Esophagus squamous epithelium (tissue), 5 donors: ENCODE measurements around the gene NLK. TPM values are rescaled to one million over a fixed set of nuclear protein-coding genes. Genes with fewer than 3 reads are reported as not detected.
"Not testable (repeated sequence)": the region's sequence is repeated elsewhere in the genome, so short reads cannot be mapped to it uniquely, and the experiment has no call there.

Experiments used
- DNase-seq: peaks from one replicate; lab custom pipeline; 2025; lab: John Stamatoyannopoulos, UW
- H3K27ac ChIP-seq, 4 donors: fragments of 200-600 bp; sonication (generic); one replicate each; pipeline ENCODE4 v1.5.1; 2016 to 2019; ENCODE audit warnings: mild to moderate bottlenecking in 1 of 4
- H3K27me3 ChIP-seq, 4 donors: fragments of 200-600 bp; sonication (generic); 1 replicate in 3 of 4; 2 replicates in 1 of 4; pipeline versions ENCODE4 v1.5.1 to v1.6.0; 2017 to 2021; ENCODE audit warnings: antibody characterized with exemption in 1 of 4
- H3K36me3 ChIP-seq, 3 donors: fragments of 200-600 bp; sonication (generic); one replicate each; pipeline ENCODE4 v1.5.1; 2016 to 2019
- H3K4me1 ChIP-seq, 3 donors: fragments of 200-600 bp; sonication (generic); one replicate each; pipeline ENCODE4 v1.5.1; 2017 to 2019
- H3K4me3 ChIP-seq, 4 donors: fragments of 200-600 bp; sonication (generic); 1 replicate in 3 of 4; 2 replicates in 1 of 4; pipeline ENCODE4 v1.5.1; 2016 to 2019; ENCODE audit warnings: mild to moderate bottlenecking in 2 of 4, moderate library complexity in 1 of 4
- H3K9me3 ChIP-seq, 3 donors: fragments of 200-600 bp; sonication (generic); one replicate each; pipeline ENCODE4 v1.5.1; 2016 to 2019
- CTCF ChIP-seq, 6 experiments: fragments of 450-650 bp in 4 of 6; fragments of 200-600 bp in 2 of 6; sonication (generic) in 2 of 6; IDR thresholded peaks; one replicate each; pipeline ENCODE4 v1.5.1; 2016 to 2019; ENCODE audit warnings: antibody characterized with exemption in 6 of 6, mild to moderate bottlenecking in 4 of 6, moderate library complexity in 4 of 6
- POLR2A ChIP-seq, 4 donors: fragments of 450-650 bp; IDR thresholded peaks; one replicate each; pipeline ENCODE4 v1.6.1; 2017; ENCODE audit warnings: antibody characterized with exemption in 4 of 4, mild to moderate bottlenecking in 4 of 4, moderate library complexity in 3 of 4
- WGBS, 2 donors: methylation state at CpG; one replicate each; pipeline ENCODE4 v1.1.5; 2018; 5-methylcytosine and 5-hydroxymethylcytosine counted together
- intact Hi-C: fragments of 100-400 bp; cut with DNase I; formaldehyde crosslinking; loops from one replicate; pipeline ENCODE4 v1.15.0; 2022
- total RNA-seq, 4 donors: library from RNA; depleted of rRNA; stranded (reverse); fragments of >200 nt; gene quantifications; one replicate each; pipeline ENCODE4 v1.1.0, GENCODE V29; 2016
- donor health status: DM: yes; HTN: yes; CAD: no.

The NLK gene
- total RNA-seq, 4 donors from 2014 or later = 7.5 to 14.0 (median 11.4) TPM

- no peak for TF ChIP-seq CTCF (IDR thresholded peaks at IDR 0.05)
- no peak for TF ChIP-seq POLR2A (IDR thresholded peaks at IDR 0.05)
- H3K4me3 ChIP-seq = no peak overlapping the region
- WGBS, 2 donors = 94 to 96% methylated on average over 1 of the region's 1 CpG
These were observed 108.5 kb downstream of the NLK start for GRCh38 chr17:28151001-28151400.

GRCh38 chr17:28154214-28154613 lies 111.7 kb downstream of the NLK start:
- Histone ChIP-seq H3K36me3 (no peaks in the 10 kb centered on the region), H3K4me1 (no peaks in the 10 kb centered on the region), H3K9me3 (no peaks in the 10 kb centered on the region), H3K27me3 (no peaks in the 10 kb centered on the region), H3K4me3 (no peak overlapping the region), H3K27ac (no peak overlapping the region)
- intact Hi-C loops = no loop called here
- TF ChIP-seq POLR2A (IDR thresholded peaks at IDR 0.05) (no peak), CTCF (IDR thresholded peaks at IDR 0.05) (no peak)
- no peak for DNase-seq
- WGBS, 2 donors = 80 to 94% methylated on average over 2 of the region's 2 CpGs

More at GRCh38 chr17:28151001-28151400, 108.5 kb downstream of the NLK start:
- no peak for DNase-seq
- Histone ChIP-seq H3K27ac (no peak overlapping the region), H3K9me3 (no peaks in the 10 kb centered on the region), H3K36me3 (no peaks in the 10 kb centered on the region), H3K27me3 (no peaks in the 10 kb centered on the region), H3K4me1 (no peaks in the 10 kb centered on the region)
- intact Hi-C loops = no loop called here

GRCh38 chr17:28155405-28155804 lies 112.9 kb downstream of the NLK start:
- H3K4me3 ChIP-seq, H3K36me3 ChIP-seq, DNase-seq, H3K9me3 ChIP-seq, intact Hi-C loops, H3K27ac ChIP-seq, H3K27me3 ChIP-seq, H3K4me1 ChIP-seq: not testable (repeated sequence)
- 92 to 95% methylated on average over 4 of the region's 4 CpGs for WGBS, 2 donors

GRCh38 chr17:28159004-28159403 lies 116.5 kb downstream of the NLK start:
- Histone ChIP-seq H3K4me3 (no peak overlapping the region), H3K36me3 (peaks cover 0 to 9% (median 0%) of the 10 kb centered on the region in 3 donors), H3K27me3 (no peaks in the 10 kb centered on the region), H3K9me3 (no peaks in the 10 kb centered on the region), H3K4me1 (no peaks in the 10 kb centered on the region), H3K27ac (no peak overlapping the region)
- no peak for DNase-seq
- intact Hi-C loops = no loop called here
- 85 to 95% methylated on average over 1 of the region's 1 CpG for WGBS, 2 donors
- TF ChIP-seq CTCF (IDR thresholded peaks at IDR 0.05) (no peak), POLR2A (IDR thresholded peaks at IDR 0.05) (no peak)

DNA sequence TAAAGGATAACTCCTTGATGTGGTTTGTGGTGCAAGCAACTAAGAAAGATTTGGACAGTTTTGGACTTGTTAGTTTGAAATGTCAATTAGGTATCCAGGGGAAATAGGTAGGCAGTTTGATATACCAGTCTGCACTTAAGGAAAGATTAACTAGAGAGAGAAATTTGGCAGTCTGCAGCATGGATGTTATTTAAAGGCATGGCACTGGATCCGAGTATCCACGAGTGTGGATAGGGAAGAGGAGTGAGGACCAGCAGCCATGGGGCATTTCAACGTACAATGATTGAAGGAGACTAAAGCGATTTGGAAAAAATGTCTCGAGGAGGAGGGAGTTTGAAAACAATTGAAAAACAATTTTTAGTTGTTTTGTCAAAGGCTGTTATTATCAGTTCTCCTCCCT lies 117.4 kb downstream of the NLK start:
- DNase-seq = no peak
- Histone ChIP-seq H3K4me1 (no peaks in the 10 kb centered on the region), H3K27me3 (no peaks in the 10 kb centered on the region), H3K4me3 (no peak overlapping the region), H3K36me3 (peaks cover 0 to 9% (median 0%) of the 10 kb centered on the region in 3 donors), H3K27ac (no peak overlapping the region), H3K9me3 (no peaks in the 10 kb centered on the region)
- intact Hi-C loops = no loop called here
- 91 to 98% methylated on average over 5 of the region's 5 CpGs for WGBS, 2 donors
- no peak for TF ChIP-seq POLR2A (IDR thresholded peaks at IDR 0.05)
- TF ChIP-seq CTCF (IDR thresholded peaks at IDR 0.05) = no peak

- intact Hi-C loops = no loop called here
- Histone ChIP-seq H3K9me3 (no peaks in the 10 kb centered on the region), H3K36me3 (peaks cover 0 to 9% (median 0%) of the 10 kb centered on the region in 3 donors), H3K27me3 (no peaks in the 10 kb centered on the region), H3K27ac (no peak overlapping the region), H3K4me1 (no peaks in the 10 kb centered on the region), H3K4me3 (no peak overlapping the region)
- DNase-seq = no peak
- whole genome bisulfite sequencing, 2 donors = 52 to 71% methylated on average over 2 of the region's 2 CpGs
- no peak for TF ChIP-seq POLR2A (IDR thresholded peaks at IDR 0.05)
- no peak for TF ChIP-seq CTCF (IDR thresholded peaks at IDR 0.05)
These were observed 118.1 kb downstream of the NLK start for GRCh38 chr17:28160610-28161009.
